ENCODE data around the gene CCDC149. TPM values are rescaled to one million over a fixed set of nuclear protein-coding genes. Genes with fewer than 3 reads are reported as not detected.

CCDC149 gene
- total RNA-seq, 1 experiment from 2014 or later: 5.3 TPM

DNA sequence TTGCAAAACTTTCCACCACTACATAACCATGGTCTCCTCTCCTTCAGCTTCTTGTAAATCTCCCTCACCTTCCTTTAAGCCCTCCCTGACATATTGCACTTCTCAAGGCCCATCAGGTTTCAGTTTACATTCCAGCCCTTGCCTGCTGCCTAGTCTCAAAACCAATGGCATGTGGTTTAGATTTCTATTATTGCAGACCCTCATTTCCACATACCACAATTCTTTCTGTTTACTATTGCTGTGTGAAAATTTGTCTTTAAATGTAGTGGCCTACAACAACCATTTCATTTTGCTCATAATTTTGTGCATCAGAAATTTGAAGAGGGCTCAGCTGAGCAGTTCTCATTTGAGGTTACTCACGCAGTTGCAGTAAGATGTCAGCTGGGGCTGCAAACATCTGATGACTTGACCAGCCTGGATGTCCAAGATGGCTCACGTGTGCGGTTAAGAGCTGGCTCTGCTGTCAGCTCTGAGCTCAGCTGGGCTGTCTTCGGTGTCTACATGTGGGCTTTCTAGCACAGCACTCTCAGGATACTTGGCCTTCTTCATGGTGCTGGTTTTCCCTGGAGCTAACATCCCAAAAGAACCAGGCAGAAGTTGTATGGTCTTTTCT is 147.4 kb downstream of the CCDC149 start:
- CTCF ChIA-PET: no interaction called here
- ATAC-seq (no peak), DNase-seq (ENCODE audit: low read depth, low spot score) (no peak)
- H3K9ac ChIP-seq (ENCODE audit: low read length): no peak overlapping the region
- H3K27ac ChIP-seq (ENCODE audit: low read depth, low read length): no peak overlapping the region
- H3K4me2 ChIP-seq (ENCODE audit: low read length): no peak overlapping the region
- intact Hi-C loops (cut with micrococcal nuclease): no loop called here
- BruUV-seq (replicated peaks): no TSS peak
- no peaks in the 10 kb centered on the region for H4K20me1 ChIP-seq (ENCODE audit: insufficient read depth)
- no peak overlapping the region for H2AFZ ChIP-seq (ENCODE audit: low read depth, low read length, poor library complexity, severe bottlenecking)
- H3K27me3 ChIP-seq (ENCODE audit: insufficient read depth, low read length): no peaks in the 10 kb centered on the region
- TF ChIP-seq, protein P1, sequence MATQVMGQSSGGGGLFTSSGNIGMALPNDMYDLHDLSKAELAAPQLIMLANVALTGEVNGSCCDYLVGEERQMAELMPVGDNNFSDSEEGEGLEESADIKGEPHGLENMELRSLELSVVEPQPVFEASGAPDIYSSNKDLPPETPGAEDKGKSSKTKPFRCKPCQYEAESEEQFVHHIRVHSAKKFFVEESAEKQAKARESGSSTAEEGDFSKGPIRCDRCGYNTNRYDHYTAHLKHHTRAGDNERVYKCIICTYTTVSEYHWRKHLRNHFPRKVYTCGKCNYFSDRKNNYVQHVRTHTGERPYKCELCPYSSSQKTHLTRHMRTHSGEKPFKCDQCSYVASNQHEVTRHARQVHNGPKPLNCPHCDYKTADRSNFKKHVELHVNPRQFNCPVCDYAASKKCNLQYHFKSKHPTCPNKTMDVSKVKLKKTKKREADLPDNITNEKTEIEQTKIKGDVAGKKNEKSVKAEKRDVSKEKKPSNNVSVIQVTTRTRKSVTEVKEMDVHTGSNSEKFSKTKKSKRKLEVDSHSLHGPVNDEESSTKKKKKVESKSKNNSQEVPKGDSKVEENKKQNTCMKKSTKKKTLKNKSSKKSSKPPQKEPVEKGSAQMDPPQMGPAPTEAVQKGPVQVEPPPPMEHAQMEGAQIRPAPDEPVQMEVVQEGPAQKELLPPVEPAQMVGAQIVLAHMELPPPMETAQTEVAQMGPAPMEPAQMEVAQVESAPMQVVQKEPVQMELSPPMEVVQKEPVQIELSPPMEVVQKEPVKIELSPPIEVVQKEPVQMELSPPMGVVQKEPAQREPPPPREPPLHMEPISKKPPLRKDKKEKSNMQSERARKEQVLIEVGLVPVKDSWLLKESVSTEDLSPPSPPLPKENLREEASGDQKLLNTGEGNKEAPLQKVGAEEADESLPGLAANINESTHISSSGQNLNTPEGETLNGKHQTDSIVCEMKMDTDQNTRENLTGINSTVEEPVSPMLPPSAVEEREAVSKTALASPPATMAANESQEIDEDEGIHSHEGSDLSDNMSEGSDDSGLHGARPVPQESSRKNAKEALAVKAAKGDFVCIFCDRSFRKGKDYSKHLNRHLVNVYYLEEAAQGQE (IDR thresholded peaks at IDR 0.05; ENCODE audit: low read depth): no peak
- TF ChIP-seq, protein P2, sequence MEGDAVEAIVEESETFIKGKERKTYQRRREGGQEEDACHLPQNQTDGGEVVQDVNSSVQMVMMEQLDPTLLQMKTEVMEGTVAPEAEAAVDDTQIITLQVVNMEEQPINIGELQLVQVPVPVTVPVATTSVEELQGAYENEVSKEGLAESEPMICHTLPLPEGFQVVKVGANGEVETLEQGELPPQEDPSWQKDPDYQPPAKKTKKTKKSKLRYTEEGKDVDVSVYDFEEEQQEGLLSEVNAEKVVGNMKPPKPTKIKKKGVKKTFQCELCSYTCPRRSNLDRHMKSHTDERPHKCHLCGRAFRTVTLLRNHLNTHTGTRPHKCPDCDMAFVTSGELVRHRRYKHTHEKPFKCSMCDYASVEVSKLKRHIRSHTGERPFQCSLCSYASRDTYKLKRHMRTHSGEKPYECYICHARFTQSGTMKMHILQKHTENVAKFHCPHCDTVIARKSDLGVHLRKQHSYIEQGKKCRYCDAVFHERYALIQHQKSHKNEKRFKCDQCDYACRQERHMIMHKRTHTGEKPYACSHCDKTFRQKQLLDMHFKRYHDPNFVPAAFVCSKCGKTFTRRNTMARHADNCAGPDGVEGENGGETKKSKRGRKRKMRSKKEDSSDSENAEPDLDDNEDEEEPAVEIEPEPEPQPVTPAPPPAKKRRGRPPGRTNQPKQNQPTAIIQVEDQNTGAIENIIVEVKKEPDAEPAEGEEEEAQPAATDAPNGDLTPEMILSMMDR (IDR thresholded peaks at IDR 0.05 in 2 of 3, conservative IDR thresholded peaks at IDR 0.05 in 1 of 3; ENCODE audit: borderline replicate concordance in 1 of 3, insufficient read depth in 1 of 3, low read depth in 2 of 3, low read length in 2 of 3): no peak
- TF ChIP-seq, protein P3, sequence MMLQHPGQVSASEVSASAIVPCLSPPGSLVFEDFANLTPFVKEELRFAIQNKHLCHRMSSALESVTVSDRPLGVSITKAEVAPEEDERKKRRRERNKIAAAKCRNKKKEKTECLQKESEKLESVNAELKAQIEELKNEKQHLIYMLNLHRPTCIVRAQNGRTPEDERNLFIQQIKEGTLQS (IDR thresholded peaks at IDR 0.05): no peak
- TF ChIP-seq EGR1 (IDR thresholded peaks at IDR 0.05; ENCODE audit: low read depth): no peak
- TF ChIP-seq CEBPB (IDR thresholded peaks at IDR 0.05; ENCODE audit: low read depth): no peak
- TF ChIP-seq ZNF274 (IDR thresholded peaks at IDR 0.05; ENCODE audit: low read depth, low read length): no peak
- TF ChIP-seq CBX3 (IDR thresholded peaks at IDR 0.05; ENCODE audit: low read depth): no peak
- no peak for TF ChIP-seq EZH2phosphoT487 (IDR thresholded peaks at IDR 0.05; ENCODE audit: borderline replicate concordance)
- no peak for TF ChIP-seq JUND (IDR thresholded peaks at IDR 0.05)
- no peak for TF ChIP-seq SRF (IDR thresholded peaks at IDR 0.05; ENCODE audit: low read depth)
- TF ChIP-seq EZH2 (IDR thresholded peaks at IDR 0.05): no peak
- TF ChIP-seq RAD21 (IDR thresholded peaks at IDR 0.05; ENCODE audit: low read depth): no peak
- no peak for TF ChIP-seq SIN3A (IDR thresholded peaks at IDR 0.05; ENCODE audit: low read depth)
- TF ChIP-seq YY1 (IDR thresholded peaks at IDR 0.05; ENCODE audit: extremely low read depth, insufficient replicate concordance, low read depth, low read length): no peak
- TF ChIP-seq TCF7L2 (IDR thresholded peaks at IDR 0.05; ENCODE audit: borderline replicate concordance, extremely low read depth, insufficient read depth, insufficient read length): no peak
- TF ChIP-seq ELF1 (IDR thresholded peaks at IDR 0.05; ENCODE audit: borderline replicate concordance, low read depth): no peak
- TF ChIP-seq, protein P4, sequence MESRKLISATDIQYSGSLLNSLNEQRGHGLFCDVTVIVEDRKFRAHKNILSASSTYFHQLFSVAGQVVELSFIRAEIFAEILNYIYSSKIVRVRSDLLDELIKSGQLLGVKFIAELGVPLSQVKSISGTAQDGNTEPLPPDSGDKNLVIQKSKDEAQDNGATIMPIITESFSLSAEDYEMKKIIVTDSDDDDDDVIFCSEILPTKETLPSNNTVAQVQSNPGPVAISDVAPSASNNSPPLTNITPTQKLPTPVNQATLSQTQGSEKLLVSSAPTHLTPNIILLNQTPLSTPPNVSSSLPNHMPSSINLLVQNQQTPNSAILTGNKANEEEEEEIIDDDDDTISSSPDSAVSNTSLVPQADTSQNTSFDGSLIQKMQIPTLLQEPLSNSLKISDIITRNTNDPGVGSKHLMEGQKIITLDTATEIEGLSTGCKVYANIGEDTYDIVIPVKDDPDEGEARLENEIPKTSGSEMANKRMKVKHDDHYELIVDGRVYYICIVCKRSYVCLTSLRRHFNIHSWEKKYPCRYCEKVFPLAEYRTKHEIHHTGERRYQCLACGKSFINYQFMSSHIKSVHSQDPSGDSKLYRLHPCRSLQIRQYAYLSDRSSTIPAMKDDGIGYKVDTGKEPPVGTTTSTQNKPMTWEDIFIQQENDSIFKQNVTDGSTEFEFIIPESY (IDR thresholded peaks at IDR 0.05; ENCODE audit: extremely low read depth, insufficient replicate concordance, low read length): no peak
- no peak for TF ChIP-seq POLR2AphosphoS5 (IDR thresholded peaks at IDR 0.05; ENCODE audit: low read depth, low read length)
- H3K79me2 ChIP-seq (ENCODE audit: insufficient read depth, low read length): no peaks in the 10 kb centered on the region
- H3K9me3 ChIP-seq (ENCODE audit: control insufficient read depth in 1 of 2, insufficient read depth in 1 of 2, low read depth in 1 of 2, low read length in 2 of 2): no peaks in the 10 kb centered on the region
- no peak overlapping the region for H3K4me3 ChIP-seq (replicated peaks in 1 of 2; ENCODE audit: low read depth in 1 of 2, low read length in 2 of 2)
- POLR2A ChIA-PET: no interaction called here
- peaks cover 0 to 16% of the 10 kb centered on the region in 2 experiments; a peak in 2 of 4 replicates for H3K4me1 ChIP-seq (ENCODE audit: control insufficient read depth in 1 of 2, insufficient read depth in 2 of 2, low read length in 2 of 2)
- RAD21 ChIA-PET (ENCODE audit: low non-redundant PET in 1 of 2, low total read pairs in 2 of 2, uncharacterized antibody in 2 of 2, unreplicated experiment in 2 of 2): no interaction called here
- no peaks in the 10 kb centered on the region for H3K36me3 ChIP-seq (ENCODE audit: control insufficient read depth in 1 of 2, insufficient read depth in 2 of 2, low read length in 2 of 2)
- no peaks in the 10 kb centered on the region for H3K9me2 ChIP-seq (ENCODE audit: insufficient read depth)
